Measurements from ENCODE around the gene SLC27A3.

- no peak for TF ChIP-seq CTCF (IDR thresholded peaks at IDR 0.05; ENCODE audit: insufficient read depth, low read length, poor library complexity, severe bottlenecking)
- no peak for TF ChIP-seq EZH2phosphoT487 (conservative IDR thresholded peaks at IDR 0.05; ENCODE audit: low read length)
Observed at GRCh38 chr1:153774780-153775457, at the start of gene SLC27A3.

Measured in SU-DHL-6 (cell line).